ENCODE results near the gene FLYWCH2.

FLYWCH2 gene

DNA sequence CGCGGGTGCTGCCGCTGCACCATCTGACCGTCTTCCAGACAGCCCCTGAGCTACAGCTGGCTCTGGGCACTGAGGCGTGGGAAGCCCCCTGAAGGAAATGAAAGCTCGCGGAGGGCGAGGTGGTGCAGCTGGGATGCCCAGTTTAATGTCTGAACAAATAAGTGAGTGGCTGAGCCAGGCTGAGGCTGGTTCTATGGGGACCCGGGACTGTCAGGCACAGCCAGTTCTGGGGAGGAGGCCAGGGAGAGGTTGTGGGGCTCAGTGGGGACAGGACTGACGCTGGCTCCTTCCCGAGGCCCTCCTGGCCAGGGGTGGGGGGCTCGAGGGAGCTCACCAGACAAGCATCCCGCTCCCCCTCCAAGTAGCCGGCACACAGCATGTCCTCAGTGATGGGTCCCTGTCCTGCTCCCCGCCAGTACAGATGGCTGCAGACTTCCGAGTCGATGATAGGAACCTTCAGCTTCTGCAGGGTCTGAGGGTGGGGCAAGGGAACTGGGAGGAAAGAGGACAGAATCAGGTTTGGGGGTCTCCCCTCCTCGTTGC lies 29.4 kb upstream of the FLYWCH2 start:
- no peak for DNase-seq (ENCODE audit: low spot score)

DNA sequence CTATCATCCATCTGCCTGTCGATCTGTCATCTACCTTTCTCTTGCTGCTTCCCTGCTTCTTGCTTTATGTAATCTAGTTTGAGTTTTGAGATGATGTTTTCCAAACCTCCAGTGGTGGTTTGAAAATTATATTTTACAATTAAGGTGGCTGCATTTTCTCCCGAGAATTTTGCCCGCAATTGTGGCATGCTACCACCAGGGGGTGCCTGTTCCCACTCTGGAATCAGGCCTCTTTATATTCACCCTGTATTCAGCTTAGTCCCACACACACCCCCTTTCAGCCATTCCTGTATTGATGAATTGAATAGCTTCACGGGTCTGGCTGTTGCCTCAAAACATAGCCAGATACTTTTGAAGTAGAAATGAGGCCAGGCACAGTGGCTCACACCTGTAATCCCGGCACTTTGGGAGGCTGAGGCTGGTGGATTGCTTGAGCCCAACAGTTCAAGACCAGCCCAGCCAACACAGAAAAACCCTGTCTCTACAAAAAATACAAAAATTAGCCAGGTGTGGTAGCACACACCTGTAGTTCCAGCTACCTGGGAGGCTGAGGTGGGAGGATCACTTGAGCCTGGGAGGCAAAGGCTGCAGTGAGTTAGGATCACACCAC lies 28.2 kb upstream of the FLYWCH2 start:
- DNase-seq (ENCODE audit: low spot score) = no peak

DNA sequence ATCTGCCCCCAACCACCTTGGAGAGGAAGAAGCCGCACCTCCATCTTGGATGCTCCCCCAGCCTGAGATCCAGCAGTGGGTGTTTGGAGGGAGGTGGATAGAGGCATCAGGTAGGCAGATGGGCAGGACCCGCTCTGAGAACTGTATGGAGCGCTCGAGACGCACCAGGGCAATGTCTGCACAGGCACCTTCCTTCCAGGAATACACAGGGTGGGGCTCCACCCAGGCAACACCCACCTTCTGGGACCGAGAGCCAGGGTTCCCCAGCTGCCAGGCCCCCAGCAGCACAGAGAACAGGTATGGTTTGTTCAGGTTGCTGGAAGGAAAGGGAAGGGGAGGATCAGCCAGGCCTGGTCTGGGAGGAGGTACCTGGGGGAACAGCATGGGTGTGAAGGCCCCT lies 27.5 kb upstream of the FLYWCH2 start:
- no peak for DNase-seq (ENCODE audit: low spot score)

DNA sequence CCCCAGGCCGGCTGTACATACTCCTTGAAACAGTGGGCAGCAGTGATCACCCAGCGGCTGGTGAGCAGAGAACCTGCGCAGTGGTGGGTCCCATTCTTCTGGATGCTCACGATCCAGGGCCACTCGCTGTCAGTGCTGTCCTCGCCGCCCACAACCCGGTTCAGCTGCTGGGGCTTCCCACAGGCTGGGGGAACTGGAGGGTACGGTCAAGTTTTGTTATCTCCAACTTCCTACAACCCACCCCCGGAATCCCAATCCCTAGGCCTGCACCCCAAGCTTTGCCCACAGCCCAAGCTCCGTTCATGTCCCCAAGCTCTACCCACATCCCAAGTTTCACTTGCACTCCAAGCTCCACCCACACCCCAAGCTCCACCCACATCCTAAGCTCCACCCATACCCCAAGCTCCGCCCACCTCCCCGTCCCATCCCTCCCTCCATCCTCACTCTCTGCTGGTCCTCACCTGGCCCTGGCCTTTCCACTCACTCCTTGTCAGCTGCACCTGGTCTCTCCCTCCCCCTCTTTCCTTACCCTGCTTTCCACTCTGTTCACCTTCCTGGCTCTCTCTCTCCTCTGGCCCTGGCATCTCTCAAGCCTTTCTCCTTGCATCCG lies 26.8 kb upstream of the FLYWCH2 start:
- DNase-seq (ENCODE audit: low spot score) = no peak

DNA sequence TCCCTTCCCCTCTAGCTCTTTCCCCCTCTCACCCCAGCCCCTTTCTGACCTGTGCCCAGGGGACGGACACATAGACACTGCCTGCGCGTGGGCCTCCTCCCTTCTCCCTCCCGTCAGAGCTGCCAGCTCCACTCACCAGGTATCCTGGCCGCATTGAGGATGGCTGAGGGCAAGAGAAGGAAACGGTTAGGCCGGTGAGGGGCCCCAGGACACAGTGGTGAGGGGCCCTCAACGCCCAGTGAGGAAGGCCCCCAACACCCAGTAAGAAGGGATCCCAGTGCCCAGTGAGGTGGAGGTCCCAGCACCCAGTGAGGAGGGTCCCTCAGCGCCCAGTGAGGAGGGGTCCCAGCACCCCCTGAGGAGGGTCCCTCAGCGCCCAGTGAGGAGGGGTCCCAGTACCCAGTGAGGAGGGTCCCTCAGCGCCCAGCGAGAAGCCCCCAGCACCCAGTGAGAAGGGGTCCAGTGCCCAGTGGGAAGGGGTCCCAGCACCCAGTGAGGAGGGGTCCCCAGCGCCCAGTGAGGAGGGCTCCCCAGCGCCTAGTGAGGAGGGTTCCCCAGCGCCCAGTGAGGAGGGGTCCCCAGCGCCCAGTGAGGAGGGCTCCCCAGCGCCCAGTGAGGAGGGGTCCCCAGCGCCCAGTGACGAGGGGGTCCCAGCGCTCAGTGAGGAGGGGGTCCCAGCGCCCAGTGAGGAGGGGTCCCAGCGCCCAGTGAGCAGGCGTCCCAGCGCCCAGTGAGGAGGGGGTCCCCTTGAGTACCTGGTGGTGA lies 26.1 kb upstream of the FLYWCH2 start:
- no peak for DNase-seq (ENCODE audit: low spot score)

DNA sequence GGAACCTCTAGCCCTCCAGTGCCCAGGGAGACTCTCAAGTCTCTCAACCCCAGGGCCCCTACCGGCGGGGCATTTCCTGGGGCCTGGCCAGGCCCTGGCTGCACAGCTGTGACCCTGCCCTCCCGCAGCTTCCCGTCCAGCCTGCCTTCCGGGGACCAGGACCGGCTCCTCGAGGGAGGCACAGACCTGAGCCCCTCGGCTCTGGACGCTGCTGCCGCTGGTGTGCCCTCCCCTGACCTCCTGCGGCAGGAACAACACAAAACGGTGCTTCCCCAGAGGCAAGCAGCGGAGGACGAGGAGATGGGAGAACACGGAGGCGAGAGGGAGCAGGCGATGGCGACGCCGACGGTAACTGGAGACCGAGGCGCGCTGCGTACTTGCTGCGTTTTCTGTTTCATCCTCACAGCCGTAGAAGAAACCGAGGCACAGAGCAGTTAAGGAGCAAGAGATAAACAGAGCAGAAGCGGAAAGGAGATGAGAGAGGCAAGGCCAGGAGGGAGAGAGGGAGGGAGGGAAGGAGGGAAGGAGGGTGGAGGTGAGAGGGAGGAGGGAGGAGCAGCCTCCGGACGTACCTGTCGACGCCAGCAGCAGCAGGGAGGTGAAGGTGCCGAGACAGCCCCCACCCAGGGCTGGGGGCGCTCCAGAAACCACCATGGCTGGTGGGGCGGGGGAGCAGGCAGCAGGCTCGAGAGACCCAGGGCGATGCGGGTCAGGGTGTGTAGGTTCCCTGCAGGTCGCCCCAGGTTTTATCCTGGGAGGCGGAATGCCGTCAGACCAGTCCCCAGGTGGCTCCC lies 25.4 kb upstream of the FLYWCH2 start, which contains the start of gene PRSS22:
Gene PRSS22, minus strand, starts transcription at position 720 of the 794 bp plus-strand sequence. Its CDS starts 66 bp downstream, at position 654.
- no peak for DNase-seq (ENCODE audit: low spot score)

DNA sequence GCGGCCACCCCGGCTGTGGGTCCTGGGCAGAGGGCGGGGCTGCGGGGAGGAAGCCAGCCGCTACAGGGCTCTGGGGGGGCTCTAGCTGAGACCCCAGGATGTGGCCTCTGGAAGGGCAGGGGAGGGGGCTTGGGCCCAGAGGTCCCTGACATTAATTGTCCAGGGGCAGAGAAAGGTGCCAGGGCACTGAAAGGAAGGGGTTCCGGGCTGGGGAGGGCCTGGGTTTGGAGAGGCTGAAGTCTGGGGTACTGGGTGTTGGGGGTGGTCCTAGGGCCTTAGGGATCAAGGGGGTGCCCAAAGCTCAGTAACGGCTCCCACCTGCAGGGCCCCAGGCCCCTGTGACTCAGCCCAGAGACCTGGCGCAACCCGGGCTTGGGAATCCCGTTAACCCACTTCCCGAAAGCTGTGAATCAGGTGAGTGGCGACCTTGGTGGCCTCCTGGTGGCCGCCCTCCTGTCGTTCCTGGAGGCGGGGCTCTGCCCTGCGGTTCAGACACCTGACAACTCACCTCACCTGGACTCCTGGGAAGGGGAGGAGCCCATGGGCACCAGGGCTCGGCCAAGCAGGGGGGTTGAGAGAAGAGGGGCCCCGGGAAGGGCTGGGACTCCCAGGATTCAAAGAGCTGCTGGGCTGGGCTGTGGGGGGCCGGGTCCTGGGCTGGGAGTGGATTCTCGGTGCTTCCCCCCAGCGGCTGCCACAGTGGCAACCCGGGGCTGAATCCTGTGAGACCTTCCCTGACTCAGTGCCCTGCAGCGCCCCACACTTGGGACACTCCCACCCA lies 24.6 kb upstream of the FLYWCH2 start:
- no peak for DNase-seq (ENCODE audit: low spot score)

DNA sequence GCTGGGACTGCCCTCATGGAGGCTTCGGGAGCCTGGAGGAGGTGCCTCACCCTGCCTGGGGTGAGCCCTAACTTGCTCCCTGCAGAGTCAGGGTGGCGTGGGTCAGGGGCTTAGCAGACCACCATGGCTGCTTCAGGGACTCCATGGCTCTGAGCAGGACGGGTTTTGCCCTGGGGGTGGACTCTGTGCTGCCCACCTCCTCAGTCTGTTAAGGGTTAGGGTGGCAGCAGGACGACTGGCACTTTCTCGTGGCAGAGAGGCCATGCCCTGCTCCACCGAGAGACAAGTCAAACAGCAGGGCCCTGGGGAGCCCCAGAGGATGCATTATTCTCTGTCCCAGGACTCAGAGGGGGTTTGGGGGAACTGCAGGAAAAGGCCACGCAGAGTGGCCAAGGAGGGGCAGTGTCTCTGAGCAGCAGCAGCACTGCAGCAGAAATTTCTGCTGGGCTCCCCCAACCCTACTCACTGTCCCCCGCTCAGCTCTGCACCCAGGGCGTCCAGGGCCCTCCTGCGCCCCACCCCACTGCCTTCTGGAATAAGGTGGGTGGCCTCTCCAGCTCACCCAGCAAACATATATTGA lies 23.2 kb upstream of the FLYWCH2 start:
- no peak for DNase-seq (ENCODE audit: low spot score)

DNA sequence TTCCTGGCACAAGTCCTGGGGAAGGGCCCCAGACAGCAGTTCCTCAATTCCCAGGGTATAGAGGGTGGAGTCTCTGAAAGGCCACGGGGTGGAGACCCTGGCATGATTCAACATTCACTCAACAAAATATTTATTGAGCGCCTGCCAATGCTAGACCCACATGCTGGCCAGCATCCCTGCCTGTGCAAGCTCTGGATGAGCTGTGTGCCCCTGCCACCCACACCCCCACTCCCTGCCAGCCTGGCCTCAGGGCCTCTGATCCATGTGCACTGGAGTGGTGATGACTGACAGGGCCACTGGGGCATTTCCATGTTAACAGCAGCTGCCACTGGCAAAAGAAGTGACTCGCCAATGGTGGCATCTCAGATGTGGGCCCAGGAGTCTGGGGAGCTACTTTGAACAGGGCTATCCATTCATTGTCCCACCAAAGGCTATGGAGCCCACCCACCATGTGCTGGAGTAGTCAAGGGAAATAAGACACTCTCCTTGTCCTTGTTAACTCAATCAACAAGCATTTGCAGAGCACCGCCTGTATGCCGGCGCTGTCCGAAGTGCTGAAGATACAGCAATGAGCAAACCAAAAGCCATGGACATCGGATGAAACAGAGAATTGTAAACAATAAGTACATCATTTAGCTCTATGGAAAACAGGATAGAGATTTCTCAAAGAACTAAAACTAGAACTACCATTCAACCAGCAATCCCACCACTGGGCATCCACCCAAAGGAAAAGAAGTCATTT lies 22.0 kb upstream of the FLYWCH2 start:
- no peak for DNase-seq (ENCODE audit: low spot score)

DNA sequence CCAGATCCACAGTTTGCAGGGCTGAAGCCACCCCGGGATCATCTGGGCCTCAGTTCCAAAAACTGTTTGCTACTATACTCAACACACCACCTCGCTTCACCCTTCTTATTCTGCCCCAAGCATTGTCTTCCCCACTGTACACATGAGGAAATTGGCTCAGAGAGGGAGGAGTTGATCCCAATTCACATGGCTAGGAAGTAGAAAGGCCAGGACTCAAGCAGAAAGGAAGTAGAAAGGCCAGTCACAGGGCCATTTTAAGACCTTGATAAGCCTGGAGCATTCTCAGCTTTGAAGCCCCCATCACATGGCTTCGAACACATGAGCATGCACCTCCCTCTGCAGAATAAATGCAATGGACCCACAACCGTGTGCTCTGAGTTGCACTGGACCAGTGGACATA lies 17.4 kb upstream of the FLYWCH2 start:
- no peak for DNase-seq (ENCODE audit: low spot score)

DNA sequence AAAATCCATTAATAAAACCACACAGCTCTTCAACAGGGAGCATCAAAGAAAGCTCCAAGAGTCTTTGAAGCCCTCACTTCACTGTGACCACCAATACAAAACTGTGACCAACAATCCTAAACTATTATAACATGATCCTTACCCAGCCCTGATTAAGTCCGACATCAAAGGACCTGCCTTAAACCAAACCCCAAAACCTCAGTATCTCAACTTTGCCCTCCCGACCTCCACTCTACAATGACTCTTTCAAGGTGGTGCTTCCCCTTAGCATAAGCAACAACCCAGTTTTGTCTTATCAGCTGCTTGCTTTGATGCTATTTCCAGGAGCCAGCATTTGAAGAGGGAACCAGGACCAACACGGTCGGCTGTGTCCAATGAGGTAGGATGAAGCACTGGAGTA lies 16.6 kb upstream of the FLYWCH2 start:
- no peak for DNase-seq (ENCODE audit: low spot score)

DNA sequence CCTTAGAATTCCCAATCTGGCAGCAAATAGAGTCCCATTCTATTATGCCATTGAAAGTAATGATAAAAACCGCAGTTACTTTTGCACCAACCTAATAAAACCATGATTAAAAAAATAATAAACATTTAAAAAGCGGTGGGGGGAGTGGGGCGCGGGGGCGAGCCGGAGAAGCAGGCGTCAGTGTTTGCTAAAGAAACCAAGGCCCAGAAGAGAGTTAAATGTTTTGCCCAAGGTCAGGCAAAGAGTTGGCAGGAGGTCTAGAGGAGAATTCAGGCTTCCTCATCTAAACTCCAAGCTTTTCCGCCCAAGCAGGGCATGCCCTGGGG lies 15.4 kb upstream of the FLYWCH2 start:
- DNase-seq (ENCODE audit: low spot score) = no peak

DNA sequence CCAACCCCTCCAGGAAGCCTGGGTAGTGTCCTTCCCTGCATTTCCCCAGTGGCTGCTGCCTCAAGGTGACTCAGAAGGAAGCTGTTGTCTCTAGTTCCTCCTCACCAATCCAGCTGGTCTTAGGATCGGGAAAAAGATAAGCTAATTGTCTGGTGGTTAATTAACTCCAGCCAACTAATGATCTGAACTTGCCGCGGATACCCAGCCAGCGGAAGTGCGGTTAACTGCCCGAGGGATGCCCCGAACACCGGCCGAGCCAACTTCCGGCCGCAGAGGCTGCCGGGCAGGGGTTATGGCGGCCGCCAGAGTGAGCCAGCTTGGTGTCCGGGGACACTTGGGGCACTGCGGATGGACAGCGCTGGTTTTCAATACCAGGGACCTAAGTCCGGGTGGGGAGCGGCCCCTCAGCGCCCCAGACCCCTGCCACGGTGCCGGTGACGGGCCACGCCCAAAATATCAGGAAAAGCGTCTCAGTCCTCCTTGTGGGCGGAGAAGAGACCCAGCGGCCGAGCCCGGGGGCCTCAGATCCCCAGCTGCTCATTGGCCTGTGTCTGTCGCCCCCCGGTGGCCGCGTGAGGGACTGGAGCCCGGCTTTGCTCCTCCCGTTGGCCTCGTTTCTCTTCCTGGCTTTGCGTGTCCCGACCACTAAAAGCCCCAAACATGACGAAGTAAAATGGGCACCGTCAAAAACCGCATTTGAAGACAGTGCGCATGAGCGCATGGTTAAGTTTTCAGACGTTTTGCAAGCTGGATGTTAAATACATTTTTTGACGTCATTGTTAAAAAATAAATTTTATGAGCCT lies 14.8 kb upstream of the FLYWCH2 start:
- peak; percentile 91 for DNase-seq (ENCODE audit: low spot score)

DNA sequence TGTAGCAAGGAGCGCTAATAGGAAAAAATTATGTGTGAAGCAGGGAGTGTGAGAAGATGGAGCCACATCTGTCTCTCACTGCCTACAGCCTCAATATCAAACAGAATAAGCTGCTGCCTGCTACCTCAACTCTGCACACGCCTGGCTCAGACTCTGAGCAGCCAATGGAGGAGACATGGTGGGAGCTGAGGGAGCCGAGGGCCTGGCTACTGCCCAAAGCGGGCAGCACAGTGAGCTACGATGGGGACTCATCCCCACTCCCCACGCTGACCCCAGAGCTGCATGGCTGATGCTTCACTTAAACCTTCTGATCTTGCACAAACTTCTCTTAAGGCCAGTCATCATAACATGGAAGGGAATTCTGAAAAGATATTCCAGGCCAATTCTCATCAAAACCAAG lies 11.1 kb upstream of the FLYWCH2 start:
- no peak for DNase-seq (ENCODE audit: low spot score)

DNA sequence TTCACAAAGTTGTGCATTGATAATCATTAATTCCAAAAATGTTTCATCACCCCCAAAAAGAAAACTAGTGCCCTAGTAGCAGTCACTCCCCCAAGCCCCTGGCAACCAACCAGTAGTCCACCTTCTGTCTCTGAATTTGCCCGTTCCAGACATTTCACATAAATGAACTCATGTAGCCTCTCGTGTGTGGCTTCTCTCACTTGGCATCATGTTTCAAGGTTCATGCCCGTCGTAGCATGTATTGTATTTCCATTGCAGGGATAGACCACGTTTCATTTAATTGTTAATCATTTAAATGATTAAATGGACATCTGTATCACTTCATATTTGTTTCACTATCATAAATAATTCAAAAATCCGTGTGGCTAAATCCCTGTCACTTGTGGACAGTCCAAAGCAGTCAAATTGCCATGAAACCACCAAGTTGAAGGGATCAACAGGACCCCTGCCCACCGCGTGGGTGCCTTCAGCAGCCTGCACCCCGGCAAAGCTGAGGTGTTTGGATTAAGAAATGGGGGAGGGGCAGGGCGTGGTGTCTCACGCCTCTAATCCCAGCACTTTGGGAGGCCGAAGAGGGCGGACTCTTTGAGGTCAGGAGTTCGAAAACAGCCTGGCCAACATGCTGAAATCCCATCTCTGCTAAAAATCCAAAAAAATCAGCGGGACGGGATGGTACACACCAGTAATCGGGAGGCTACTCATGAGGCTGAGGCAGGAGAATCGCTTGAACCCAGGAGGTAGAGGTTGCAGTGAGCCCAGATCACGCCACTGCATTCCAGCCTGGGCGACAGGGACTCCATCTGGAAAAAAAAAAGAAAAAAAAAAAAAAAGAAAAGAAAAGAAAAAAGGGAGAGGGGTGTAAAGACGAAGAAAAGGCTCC lies 8.7 kb upstream of the FLYWCH2 start:
- no peak for DNase-seq (ENCODE audit: low spot score)

DNA sequence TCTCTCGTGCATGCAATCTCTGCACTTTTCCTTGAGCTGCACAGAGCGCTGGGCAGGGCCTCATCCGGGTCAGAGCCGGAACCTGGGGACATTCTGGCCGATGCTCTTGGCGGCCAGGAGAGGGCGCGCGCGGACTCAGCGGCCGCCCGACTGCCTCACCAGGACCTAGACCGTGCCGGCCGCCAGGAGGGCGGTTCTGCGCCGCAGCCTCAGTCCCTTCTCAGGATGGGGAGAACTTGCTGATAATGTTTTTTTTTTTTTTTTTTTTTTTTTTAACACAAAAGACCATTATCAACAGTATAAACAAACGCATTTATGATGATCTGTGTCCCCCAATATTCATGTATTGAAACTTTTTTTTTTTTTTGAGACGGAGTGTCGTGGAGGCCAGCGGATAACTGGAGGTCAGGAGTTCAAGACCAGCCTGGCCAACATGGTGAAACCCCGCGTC lies 8.1 kb upstream of the FLYWCH2 start:
- peak; percentile 75 for DNase-seq (ENCODE audit: low spot score)

DNA sequence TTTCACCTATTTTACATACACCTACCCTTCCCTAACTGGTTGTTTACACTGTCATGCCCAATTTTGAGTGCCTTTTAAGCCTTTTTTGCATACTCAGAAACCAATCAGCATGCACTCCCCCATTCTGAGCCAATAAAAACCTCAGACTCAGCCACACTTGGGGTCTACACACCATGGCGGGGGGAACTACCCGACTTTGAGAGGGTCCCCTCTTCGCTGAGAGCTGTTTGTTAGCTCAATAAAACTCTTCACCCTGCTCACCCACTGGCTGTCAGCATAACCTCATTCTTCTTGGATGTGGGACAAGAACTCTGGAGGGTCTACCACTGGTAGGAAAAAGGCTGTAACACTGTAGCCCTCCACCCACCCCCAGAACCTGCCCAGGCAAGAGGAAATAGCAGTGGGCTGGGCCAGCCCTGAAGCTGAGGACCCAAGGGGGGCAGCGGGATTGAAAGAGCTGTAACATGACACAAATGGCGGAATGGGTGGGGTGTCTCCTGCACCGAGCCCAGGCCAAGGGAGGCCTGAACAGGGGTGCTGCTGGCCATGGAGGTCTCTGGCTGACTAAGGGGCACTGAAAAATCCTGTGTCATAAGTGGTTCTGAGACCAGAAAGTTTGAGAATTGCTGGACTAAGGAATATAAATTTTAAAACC lies 3.0 kb upstream of the FLYWCH2 start:
- DNase-seq (ENCODE audit: low spot score) = no peak

All from SK-N-DZ (cell line).